OCI-LY7 (cell line): ENCODE data around the gene TRAF3.

ENCODE experiments used
- CTCF ChIP-seq: fragments of 200-600 bp; sonication (generic); conservative IDR thresholded peaks from 2 replicates; pipeline ENCODE4 v1.5.1; 2014; ENCODE audit warnings: mild to moderate bottlenecking, antibody characterized with exemption, low read length, moderate library complexity, mixed read lengths
- EZH2phosphoT487 ChIP-seq: fragments of 200-600 bp; sonication (generic); IDR thresholded peaks from 2 replicates; pipeline ENCODE4 v1.6.1; 2018; ENCODE audit warnings: low read depth, borderline replicate concordance, mild to moderate bottlenecking, mixed run types, antibody characterized with exemption, low read length, moderate library complexity, mixed read lengths

- TF ChIP-seq CTCF (no peak), EZH2phosphoT487 (no peak)
Measured at GRCh38 chr14:102770147-102771123, 6.8 kb upstream of the TRAF3 start.
